Urothelium cell line (cell line): ENCODE data around the gene HLA-DQB2.
A peak's percentile ranks its signal among the peaks of the same experiment; 100 is the strongest.
"Not testable (repeated sequence)": the region's sequence is repeated elsewhere in the genome, so short reads cannot be mapped to it uniquely, and the experiment has no call there.

Experiments used
- DNase-seq: peaks from one replicate; pipeline ENCODE4 v3.0.0; 2011; ENCODE audit warnings: low spot score, mixed read lengths
- FAIRE-seq: peaks from 2 replicates; lab custom pipeline; 2011; peaks lifted over from hg19 to GRCh38; lab: Jason Lieb, UNC

HLA-DQB2 gene

GRCh38 chr6:32763421-32763820, at the start of gene HLA-DQB2:
Gene HLA-DQB2 (minus strand): TSS chr6:32763532. CDS start chr6:32763470, 62 bp downstream.
- FAIRE-seq (no peak), DNase-seq (no peak)

GRCh38 chr6:32809171-32809570, 45.8 kb upstream of the HLA-DQB2 start:
- DNase-seq (no peak), FAIRE-seq (no peak)

- FAIRE-seq (no peak), DNase-seq (no peak)
Observed at GRCh38 chr6:32807020-32807580, 43.8 kb upstream of the HLA-DQB2 start.

GRCh38 chr6:32805404-32805803, 42.1 kb upstream of the HLA-DQB2 start:
- not testable (repeated sequence) for FAIRE-seq, DNase-seq

- DNase-seq (no peak), FAIRE-seq (no peak)
Observed at GRCh38 chr6:32803416-32803815, 40.1 kb upstream of the HLA-DQB2 start.

GRCh38 chr6:32799740-32800139, 36.4 kb upstream of the HLA-DQB2 start:
- no peak for DNase-seq
- no peak for FAIRE-seq

GRCh38 chr6:32799168-32799567, 35.8 kb upstream of the HLA-DQB2 start:
- FAIRE-seq (no peak), DNase-seq (no peak)

- peak; percentile 68 for DNase-seq
- no peak for FAIRE-seq
Observed at GRCh38 chr6:32796848-32797776, 33.8 kb upstream of the HLA-DQB2 start.

GRCh38 chr6:32794510-32794909, 31.2 kb upstream of the HLA-DQB2 start:
- FAIRE-seq: no peak

GRCh38 chr6:32792901-32793435, 29.6 kb upstream of the HLA-DQB2 start:
- no peak for DNase-seq
- no peak for FAIRE-seq

More at GRCh38 chr6:32794510-32794909, 31.2 kb upstream of the HLA-DQB2 start:
- DNase-seq: no peak

- FAIRE-seq: no peak
- DNase-seq: peak; percentile 37
Observed at GRCh38 chr6:32790306-32790705, 27.0 kb upstream of the HLA-DQB2 start.

GRCh38 chr6:32785781-32786533, 22.6 kb upstream of the HLA-DQB2 start:
- peak; percentile 70 for DNase-seq
- no peak for FAIRE-seq

- not testable (repeated sequence) for FAIRE-seq, DNase-seq
Observed at GRCh38 chr6:32782923-32783322, 19.6 kb upstream of the HLA-DQB2 start.

GRCh38 chr6:32779036-32779435, 15.7 kb upstream of the HLA-DQB2 start:
- no peak for DNase-seq
- no peak for FAIRE-seq

- DNase-seq (no peak), FAIRE-seq (no peak)
Observed at GRCh38 chr6:32775071-32775470, 11.7 kb upstream of the HLA-DQB2 start.

GRCh38 chr6:32774426-32774825, 11.1 kb upstream of the HLA-DQB2 start:
- FAIRE-seq (no peak), DNase-seq (no peak)

- no peak for FAIRE-seq
Observed at GRCh38 chr6:32772656-32773055, 9.3 kb upstream of the HLA-DQB2 start.

GRCh38 chr6:32764048-32764447, 716 bp upstream of the HLA-DQB2 start:
- DNase-seq (no peak), FAIRE-seq (no peak)

More at GRCh38 chr6:32772656-32773055, 9.3 kb upstream of the HLA-DQB2 start:
- peak; percentile 18 for DNase-seq

- DNase-seq (no peak), FAIRE-seq (no peak)
Observed at GRCh38 chr6:32761548-32761947, 1.8 kb downstream of the HLA-DQB2 start.

GRCh38 chr6:32761072-32761471, 2.3 kb downstream of the HLA-DQB2 start:
- no peak for FAIRE-seq

GRCh38 chr6:32759669-32760068, 3.7 kb downstream of the HLA-DQB2 start:
- FAIRE-seq: no peak
- no peak for DNase-seq

More at GRCh38 chr6:32761072-32761471, 2.3 kb downstream of the HLA-DQB2 start:
- DNase-seq: no peak
